ENCODE data around the gene HRC. TPM values are rescaled to one million over a fixed set of nuclear protein-coding genes. Genes with fewer than 3 reads are reported as not detected.

HRC gene
- total RNA-seq, 1 donor from 2014 or later = not detected

- no peaks in the 10 kb centered on the region for H3K36me3 ChIP-seq (ENCODE audit: control insufficient read depth, insufficient read depth, low read length)
- peaks cover 11% of the 10 kb centered on the region for H3K27me3 ChIP-seq (ENCODE audit: control insufficient read depth, insufficient read depth, low read length)
- H3K4me3 ChIP-seq (ENCODE audit: low read depth, low read length) = no peak overlapping the region
- TF ChIP-seq CTCF (IDR thresholded peaks at IDR 0.05; ENCODE audit: insufficient read depth, low read length, poor library complexity, severe bottlenecking) = no peak
- no peak for DNase-seq (ENCODE audit: low read depth)
Observed at GRCh38 chr19:49161987-49162386, 6.8 kb upstream of the HRC start.

- Histone ChIP-seq H3K36me3 (ENCODE audit: control insufficient read depth, insufficient read depth, low read length) (no peaks in the 10 kb centered on the region), H3K27me3 (ENCODE audit: control insufficient read depth, insufficient read depth, low read length) (peaks cover 9% of the 10 kb centered on the region), H3K4me3 (ENCODE audit: low read depth, low read length) (no peak overlapping the region)
- no peak for DNase-seq (ENCODE audit: low read depth)
- TF ChIP-seq CTCF (IDR thresholded peaks at IDR 0.05; ENCODE audit: insufficient read depth, low read length, poor library complexity, severe bottlenecking) = no peak
Observed at GRCh38 chr19:49160450-49161189, 5.4 kb upstream of the HRC start.

- no peaks in the 10 kb centered on the region for H3K36me3 ChIP-seq (ENCODE audit: control insufficient read depth, insufficient read depth, low read length)
- peaks cover 15% of the 10 kb centered on the region for H3K27me3 ChIP-seq (ENCODE audit: control insufficient read depth, insufficient read depth, low read length)
- H3K4me3 ChIP-seq (ENCODE audit: low read depth, low read length) = peak within 1 kb of the TSS; percentile 92
- DNase-seq (ENCODE audit: low read depth) = no peak
- no peak for TF ChIP-seq CTCF (IDR thresholded peaks at IDR 0.05; ENCODE audit: insufficient read depth, low read length, poor library complexity, severe bottlenecking)
Observed at GRCh38 chr19:49157445-49158224, 2.4 kb upstream of the HRC start, which contains the start of gene TRPM4. TSS of gene TRPM4 (plus strand) at chr19:49157792. CDS start at chr19:49157867, 75 bp downstream.

GRCh38 chr19:49155820-49156346 lies 687 bp upstream of the HRC start:
- H3K27me3 ChIP-seq (ENCODE audit: control insufficient read depth, insufficient read depth, low read length) = peaks cover 21% of the 10 kb centered on the region
- H3K36me3 ChIP-seq (ENCODE audit: control insufficient read depth, insufficient read depth, low read length) = no peaks in the 10 kb centered on the region
- TF ChIP-seq CTCF (IDR thresholded peaks at IDR 0.05; ENCODE audit: insufficient read depth, low read length, poor library complexity, severe bottlenecking) = no peak
- DNase-seq (ENCODE audit: low read depth) = no peak
- no peak overlapping the region for H3K4me3 ChIP-seq (ENCODE audit: low read depth, low read length)

GRCh38 chr19:49154279-49154678 lies 917 bp downstream of the HRC start:
- DNase-seq (ENCODE audit: low read depth) = no peak
- Histone ChIP-seq H3K4me3 (ENCODE audit: low read depth, low read length) (no peak overlapping the region), H3K27me3 (ENCODE audit: control insufficient read depth, insufficient read depth, low read length) (peaks cover 25% of the 10 kb centered on the region), H3K36me3 (ENCODE audit: control insufficient read depth, insufficient read depth, low read length) (no peaks in the 10 kb centered on the region)
- TF ChIP-seq CTCF (IDR thresholded peaks at IDR 0.05; ENCODE audit: insufficient read depth, low read length, poor library complexity, severe bottlenecking) = no peak
